ENCODE measurements around the gene SLC44A5. TPM values are rescaled to one million over a fixed set of nuclear protein-coding genes. Genes with fewer than 3 reads are reported as not detected.

Gene SLC44A5
- total and polyA plus RNA-seq, 10 donors: 0.28 to 4.0 (median 0.87) TPM

- TF ChIP-seq CTCF (IDR thresholded peaks at IDR 0.05 in 8 of 11, conservative IDR thresholded peaks at IDR 0.05 in 3 of 11) (no peak), POLR2A (IDR thresholded peaks at IDR 0.05) (no peak), POLR2AphosphoS5 (IDR thresholded peaks at IDR 0.05) (no peak)
- 67 to 90% (median 86%) methylated on average over 2 of the region's 2 CpGs for WGBS, 5 donors
- intact Hi-C loops (cut with DNase I; ENCODE audit: low total_unique reads): no loop called here
- Histone ChIP-seq H3K36me3 (no peaks in the 10 kb centered on the region), H3K9me3 (no peaks in the 10 kb centered on the region), H3K27ac (no peak overlapping the region), H3K4me3 (no peak overlapping the region), H3K4me1 (no peaks in the 10 kb centered on the region), H3K27me3 (replicated peaks in 1 of 7) (no peaks in the 10 kb centered on the region)
- no peak for DNase-seq
Observed at GRCh38 chr1:75327395-75327794, 283.5 kb downstream of the SLC44A5 start.

- 87 to 94% (median 89%) methylated on average over 4 of the region's 4 CpGs for WGBS, 5 donors
- Histone ChIP-seq H3K27me3 (replicated peaks in 1 of 7) (no peaks in the 10 kb centered on the region), H3K36me3 (no peaks in the 10 kb centered on the region), H3K4me1 (no peaks in the 10 kb centered on the region), H3K4me3 (no peak overlapping the region), H3K9me3 (peaks cover 0 to 14% (median 0%) of the 10 kb centered on the region in 8 donors), H3K27ac (no peak overlapping the region)
- DNase-seq: no peak
- intact Hi-C loops (cut with DNase I; ENCODE audit: low total_unique reads): no loop called here
- no peak for TF ChIP-seq CTCF (IDR thresholded peaks at IDR 0.05 in 8 of 11, conservative IDR thresholded peaks at IDR 0.05 in 3 of 11)
- TF ChIP-seq POLR2AphosphoS5 (IDR thresholded peaks at IDR 0.05): no peak
- no peak for TF ChIP-seq POLR2A (IDR thresholded peaks at IDR 0.05)
Observed at GRCh38 chr1:75317976-75318375, 292.9 kb downstream of the SLC44A5 start.

- H3K4me3 ChIP-seq: no peak overlapping the region
- intact Hi-C loops (cut with DNase I; ENCODE audit: low total_unique reads): no loop called here
- H3K4me1 ChIP-seq: no peaks in the 10 kb centered on the region
- H3K9me3 ChIP-seq: peaks cover 0 to 5% (median 0%) of the 10 kb centered on the region in 8 donors
- no peak for TF ChIP-seq POLR2AphosphoS5 (IDR thresholded peaks at IDR 0.05)
- TF ChIP-seq CTCF (IDR thresholded peaks at IDR 0.05 in 8 of 11, conservative IDR thresholded peaks at IDR 0.05 in 3 of 11): no peak
- TF ChIP-seq POLR2A (IDR thresholded peaks at IDR 0.05): no peak
- 49 to 70% (median 59%) methylated on average over 1 of the region's 1 CpG for WGBS, 5 donors
- no peaks in the 10 kb centered on the region for H3K27me3 ChIP-seq (replicated peaks in 1 of 7)
- no peak overlapping the region for H3K27ac ChIP-seq
- no peaks in the 10 kb centered on the region for H3K36me3 ChIP-seq
- DNase-seq: no peak
Observed at GRCh38 chr1:75316230-75316629, 294.7 kb downstream of the SLC44A5 start.

GRCh38 chr1:75312620-75313019, 298.3 kb downstream of the SLC44A5 start:
- Histone ChIP-seq H3K9me3 (no peaks in the 10 kb centered on the region), H3K27ac (no peak overlapping the region), H3K36me3 (no peaks in the 10 kb centered on the region), H3K27me3 (replicated peaks in 1 of 7) (no peaks in the 10 kb centered on the region), H3K4me1 (no peaks in the 10 kb centered on the region), H3K4me3 (no peak overlapping the region)
- intact Hi-C loops (cut with DNase I; ENCODE audit: low total_unique reads): no loop called here
- no peak for TF ChIP-seq POLR2AphosphoS5 (IDR thresholded peaks at IDR 0.05)
- no peak for TF ChIP-seq POLR2A (IDR thresholded peaks at IDR 0.05)
- no peak for TF ChIP-seq CTCF (IDR thresholded peaks at IDR 0.05 in 8 of 11, conservative IDR thresholded peaks at IDR 0.05 in 3 of 11)
- no peak for DNase-seq
- WGBS, 5 donors: 84 to 96% (median 86%) methylated on average over 2 of the region's 2 CpGs

Data from spleen (tissue), 11 donors.